Astrocyte of the cerebellum (primary cell): ENCODE measurements around the gene HABP4.
A peak's percentile ranks its signal among the peaks of the same experiment; 100 is the strongest.

ENCODE experiments used
- DNase-seq: peaks from one replicate; pipeline ENCODE4 v3.0.0-alpha.2; 2011; ENCODE audit warnings: low read depth
- H3K4me3 ChIP-seq: 2 replicates; pipeline ENCODE4 v1.5.1; 2011; ENCODE audit warnings: mild to moderate bottlenecking, low read depth, low read length, moderate library complexity
- CTCF ChIP-seq: IDR thresholded peaks from 2 replicates; pipeline ENCODE4 v1.5.1; 2012; ENCODE audit warnings: low read length, low read depth, moderate library complexity, mild to moderate bottlenecking; ENCODE audit errors: missing control alignments
- in situ Hi-C: cut with HindIII; loops from 2 replicates; pipeline ENCODE4 v1.10.0; 2017; ENCODE audit warnings: low sequenced_read_pairs

The HABP4 gene

GRCh38 chr9:96483733-96484390 lies 33.9 kb downstream of the HABP4 start:
- H3K4me3 ChIP-seq = no peak overlapping the region
- in situ Hi-C loops = no loop called here
- no peak for DNase-seq
- TF ChIP-seq CTCF = no peak

GRCh38 chr9:96484521-96484931 lies 34.6 kb downstream of the HABP4 start:
- H3K4me3 ChIP-seq = no peak overlapping the region
- no peak for DNase-seq
- in situ Hi-C loops = no loop called here
- no peak for TF ChIP-seq CTCF

GRCh38 chr9:96485280-96485679 lies 35.3 kb downstream of the HABP4 start:
- H3K4me3 ChIP-seq = no peak overlapping the region
- no peak for TF ChIP-seq CTCF
- no peak for DNase-seq
- in situ Hi-C loops = no loop called here

GRCh38 chr9:96486386-96487028 lies 36.5 kb downstream of the HABP4 start:
- no peak overlapping the region for H3K4me3 ChIP-seq
- TF ChIP-seq CTCF = no peak
- in situ Hi-C loops = no loop called here
- DNase-seq = peak; percentile 33

GRCh38 chr9:96487029-96487396 lies 37.0 kb downstream of the HABP4 start:
- no peak for TF ChIP-seq CTCF
- no peak for DNase-seq
- in situ Hi-C loops = no loop called here
- no peak overlapping the region for H3K4me3 ChIP-seq

GRCh38 chr9:96487949-96488348 lies 38.0 kb downstream of the HABP4 start:
- no peak for DNase-seq
- no peak for TF ChIP-seq CTCF
- in situ Hi-C loops = no loop called here
- no peak overlapping the region for H3K4me3 ChIP-seq
